A673 (cell line): ENCODE data around the gene CLEC9A.

Source experiments
- CTCF ChIP-seq: fragments of 300-800, 200-600 bp; sonication (generic); conservative IDR thresholded peaks from 2 replicates; pipeline ENCODE4 v1.5.1; 2017; ENCODE audit warnings: low read depth, mild to moderate bottlenecking, antibody characterized with exemption, low read length, moderate library complexity, mixed read lengths
- EZH2 ChIP-seq: fragments of 200-600 bp; sonication (generic); IDR thresholded peaks from 2 replicates; pipeline ENCODE4 v1.6.1; 2017; ENCODE audit warnings: borderline replicate concordance, low read depth, mild to moderate bottlenecking, mixed read lengths, antibody characterized with exemption, low read length; ENCODE audit not compliant: poor library complexity, severe bottlenecking

GRCh38 chr12:10101042-10101579 lies 70.6 kb downstream of the CLEC9A start:
- TF ChIP-seq CTCF (no peak), EZH2 (no peak)
